ENCODE measurements around the gene MYOC. TPM values are rescaled to one million over a fixed set of nuclear protein-coding genes. Genes with fewer than 3 reads are reported as not detected.

Gene MYOC
- total and polyA plus RNA-seq, 2 donors from 2014 or later, result 0.66 TPM; not detected in 1

- Histone ChIP-seq H3K27ac (ENCODE audit: low read depth in 2 of 2, low read length in 2 of 2) (no peak overlapping the region), H3K27me3 (ENCODE audit: control insufficient read depth, insufficient read depth, low read length) (no peaks in the 10 kb centered on the region), H3K9ac (ENCODE audit: low read length in 3 of 3) (no peak overlapping the region), H3K9me3 (ENCODE audit: control insufficient read depth in 2 of 3, insufficient read depth in 1 of 3, low read length in 3 of 3) (no peaks in the 10 kb centered on the region), H3K4me3 (ENCODE audit: low read length in 3 of 3) (no peak overlapping the region), H3K36me3 (ENCODE audit: control insufficient read depth in 2 of 3, insufficient read depth in 3 of 3, low read length in 3 of 3) (no peaks in the 10 kb centered on the region), H3K4me1 (ENCODE audit: control insufficient read depth in 2 of 3, insufficient read depth in 2 of 3, low read depth in 1 of 3, low read length in 3 of 3) (no peaks in the 10 kb centered on the region)
- TF ChIP-seq CTCF (IDR thresholded peaks at IDR 0.05; ENCODE audit: borderline replicate concordance, extremely low read depth, insufficient read depth), result no peak
- intact Hi-C loops (cut with DNase I), result no loop called here
- FAIRE-seq (no peak), DNase-seq (no peak)
Measured at GRCh38 chr1:171683870-171684269, 31.4 kb upstream of the MYOC start.

GRCh38 chr1:171680339-171680738 lies 27.9 kb upstream of the MYOC start:
- TF ChIP-seq CTCF (IDR thresholded peaks at IDR 0.05; ENCODE audit: borderline replicate concordance, extremely low read depth, insufficient read depth), result no peak
- intact Hi-C loops (cut with DNase I), result no loop called here
- DNase-seq, result no peak
- no peak overlapping the region for H3K9ac ChIP-seq (ENCODE audit: low read length in 3 of 3)
- H3K4me1 ChIP-seq (ENCODE audit: control insufficient read depth in 2 of 3, insufficient read depth in 2 of 3, low read depth in 1 of 3, low read length in 3 of 3), result no peaks in the 10 kb centered on the region
- H3K36me3 ChIP-seq (ENCODE audit: control insufficient read depth in 2 of 3, insufficient read depth in 3 of 3, low read length in 3 of 3), result no peaks in the 10 kb centered on the region
- H3K27ac ChIP-seq (ENCODE audit: low read depth in 2 of 2, low read length in 2 of 2), result no peak overlapping the region
- H3K4me3 ChIP-seq (ENCODE audit: low read length in 3 of 3), result no peak overlapping the region
- FAIRE-seq, result no peak
- H3K9me3 ChIP-seq (ENCODE audit: control insufficient read depth in 2 of 3, insufficient read depth in 1 of 3, low read length in 3 of 3), result no peaks in the 10 kb centered on the region
- no peaks in the 10 kb centered on the region for H3K27me3 ChIP-seq (ENCODE audit: control insufficient read depth, insufficient read depth, low read length)

GRCh38 chr1:171676823-171677222 lies 24.3 kb upstream of the MYOC start:
- intact Hi-C loops (cut with DNase I), result no loop called here
- H3K27me3 ChIP-seq (ENCODE audit: control insufficient read depth, insufficient read depth, low read length), result no peaks in the 10 kb centered on the region
- H3K9ac ChIP-seq (ENCODE audit: low read length in 3 of 3), result no peak overlapping the region
- no peak overlapping the region for H3K27ac ChIP-seq (ENCODE audit: low read depth in 2 of 2, low read length in 2 of 2)
- no peak for TF ChIP-seq CTCF (IDR thresholded peaks at IDR 0.05; ENCODE audit: borderline replicate concordance, extremely low read depth, insufficient read depth)
- no peaks in the 10 kb centered on the region for H3K4me1 ChIP-seq (ENCODE audit: control insufficient read depth in 2 of 3, insufficient read depth in 2 of 3, low read depth in 1 of 3, low read length in 3 of 3)
- FAIRE-seq (no peak), DNase-seq (no peak)
- H3K4me3 ChIP-seq (ENCODE audit: low read length in 3 of 3), result no peak overlapping the region
- no peaks in the 10 kb centered on the region for H3K9me3 ChIP-seq (ENCODE audit: control insufficient read depth in 2 of 3, insufficient read depth in 1 of 3, low read length in 3 of 3)
- H3K36me3 ChIP-seq (ENCODE audit: control insufficient read depth in 2 of 3, insufficient read depth in 3 of 3, low read length in 3 of 3), result no peaks in the 10 kb centered on the region

All from kidney (tissue), 14 donors.